Effector CD8-positive, alpha-beta T cell (primary cell): ENCODE measurements around the gene DLK2.
"Not testable (repeated sequence)": the region's sequence is repeated elsewhere in the genome, so short reads cannot be mapped to it uniquely, and the experiment has no call there.

Source experiments
- DNase-seq: peaks from one replicate; lab custom pipeline; 2025; lab: John Stamatoyannopoulos, UW
- total RNA-seq, 4 experiments: gene quantifications; one replicate each; lab custom pipeline; 2026; lab: John Stamatoyannopoulos, UW

DLK2 gene, protein sequence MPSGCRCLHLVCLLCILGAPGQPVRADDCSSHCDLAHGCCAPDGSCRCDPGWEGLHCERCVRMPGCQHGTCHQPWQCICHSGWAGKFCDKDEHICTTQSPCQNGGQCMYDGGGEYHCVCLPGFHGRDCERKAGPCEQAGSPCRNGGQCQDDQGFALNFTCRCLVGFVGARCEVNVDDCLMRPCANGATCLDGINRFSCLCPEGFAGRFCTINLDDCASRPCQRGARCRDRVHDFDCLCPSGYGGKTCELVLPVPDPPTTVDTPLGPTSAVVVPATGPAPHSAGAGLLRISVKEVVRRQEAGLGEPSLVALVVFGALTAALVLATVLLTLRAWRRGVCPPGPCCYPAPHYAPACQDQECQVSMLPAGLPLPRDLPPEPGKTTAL
- total RNA-seq: 0.24 to 1.9 (median 0.38) reads per million in 4 experiments

DNA sequence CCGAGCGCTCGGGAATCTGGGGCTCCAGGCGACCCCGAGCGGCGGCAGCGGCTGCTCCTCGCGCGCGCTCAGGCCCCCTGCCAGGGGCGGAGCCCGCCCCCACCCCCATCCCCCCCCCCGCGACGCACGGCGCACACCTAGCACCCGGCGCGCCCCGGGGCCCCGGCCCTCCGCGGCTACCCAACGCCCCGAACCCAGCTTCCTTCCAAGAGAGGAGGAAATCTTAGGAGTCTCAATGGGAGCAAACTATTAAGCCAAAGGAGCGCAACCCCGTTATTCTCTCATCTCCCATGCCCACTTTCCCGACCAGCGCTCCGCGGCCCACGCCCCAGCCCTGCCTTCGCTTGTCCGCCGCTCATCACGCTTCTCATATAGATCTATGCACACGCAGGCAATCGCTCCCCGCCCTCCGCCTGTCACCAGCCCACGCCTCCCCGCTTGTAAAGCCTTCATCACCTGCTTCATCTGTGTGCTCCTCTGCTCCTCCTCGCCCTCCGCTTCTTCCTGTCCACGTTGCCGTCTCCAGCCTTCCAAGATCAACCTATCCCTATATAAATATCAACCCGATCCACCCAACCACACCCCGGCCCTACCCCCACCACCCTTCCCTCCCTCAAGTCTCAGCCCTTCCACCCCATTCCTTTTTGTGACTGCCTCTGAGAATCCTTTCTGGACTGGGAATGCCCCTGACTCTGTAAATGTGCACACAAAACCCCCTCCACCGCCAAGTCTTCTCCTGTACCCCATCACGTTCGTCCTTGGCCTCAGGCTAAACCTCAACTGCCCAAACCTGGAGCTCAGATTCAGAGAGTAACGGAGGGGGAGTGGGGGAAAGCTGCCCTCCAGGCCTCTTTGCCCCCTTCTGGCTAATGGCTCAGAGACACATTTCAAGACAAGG lies at the start of gene DLK2:
Gene DLK2 (minus strand): TSS at position 18 of the 898 bp plus-strand sequence. CDS start 723 bp downstream, outside the sequence.
- DNase-seq: peak; percentile 13

DNA sequence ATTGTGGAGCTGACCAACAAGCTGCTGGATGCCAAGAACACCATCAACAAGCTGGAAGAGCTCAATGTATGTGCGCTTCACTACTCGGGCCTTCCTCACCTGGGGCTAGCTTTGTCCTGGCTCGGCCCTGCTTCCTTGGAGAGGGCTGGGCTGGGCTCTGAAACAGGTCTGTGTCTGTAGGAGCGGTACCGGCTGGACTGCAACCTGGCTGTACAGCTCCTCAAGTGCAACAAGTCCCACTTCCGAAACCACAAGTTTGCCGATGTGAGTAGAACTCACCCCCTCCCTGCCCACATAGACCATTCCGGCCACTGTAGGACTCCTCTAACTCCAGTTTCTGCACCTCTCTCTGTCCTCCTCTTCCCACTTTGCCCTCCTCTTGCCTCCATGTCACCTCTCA lies 48.1 kb upstream of the DLK2 start:
- DNase-seq: no peak

DNA sequence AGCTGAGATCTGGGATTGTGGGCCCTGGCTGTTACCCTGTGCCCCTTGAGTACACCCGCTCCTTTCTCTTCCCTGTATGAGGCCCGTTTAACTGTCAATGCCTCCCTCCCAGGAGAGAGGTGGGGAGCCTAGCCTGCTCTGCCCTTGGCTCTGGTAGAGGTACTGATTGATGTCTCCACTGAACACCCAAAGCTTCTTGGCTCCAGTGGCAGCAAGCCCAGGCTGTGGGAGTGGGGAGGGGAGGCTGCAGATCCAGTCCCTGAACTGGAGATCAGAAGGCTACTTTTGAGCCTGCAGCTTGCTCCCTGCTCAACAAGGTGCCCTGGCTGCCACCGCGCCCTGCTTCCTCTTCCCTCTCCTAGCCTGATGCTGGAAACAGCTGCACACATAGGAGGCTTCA lies 47.3 kb upstream of the DLK2 start:
- no peak for DNase-seq

GRCh38 chr6:43500921-43501320 lies 45.6 kb upstream of the DLK2 start:
- DNase-seq: no peak

- no peak for DNase-seq
Observed at GRCh38 chr6:43499028-43499815, 43.9 kb upstream of the DLK2 start.

- DNase-seq: not testable (repeated sequence)
Observed at GRCh38 chr6:43498291-43498690, 42.9 kb upstream of the DLK2 start.

DNA sequence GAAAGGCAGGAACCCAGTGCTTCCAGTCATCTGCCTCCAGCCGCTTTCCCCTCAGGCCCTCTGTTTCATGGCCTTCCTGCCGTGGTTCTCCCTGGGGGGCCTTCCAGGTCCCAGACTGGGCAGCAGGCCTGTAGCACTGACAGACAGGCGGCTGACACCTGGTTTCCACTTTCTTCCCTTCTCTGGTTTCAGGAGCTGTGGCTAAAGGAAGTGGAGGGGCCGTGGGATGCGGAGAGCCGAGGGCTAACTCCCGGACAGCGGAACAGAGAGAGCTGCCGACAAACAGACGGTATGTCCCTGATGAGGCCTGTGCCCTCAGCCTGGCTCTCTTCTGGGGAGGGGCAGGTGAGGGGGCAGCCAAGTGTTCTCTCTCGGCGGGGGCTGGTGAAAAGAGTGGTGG lies 42.3 kb upstream of the DLK2 start:
- DNase-seq: no peak

DNA sequence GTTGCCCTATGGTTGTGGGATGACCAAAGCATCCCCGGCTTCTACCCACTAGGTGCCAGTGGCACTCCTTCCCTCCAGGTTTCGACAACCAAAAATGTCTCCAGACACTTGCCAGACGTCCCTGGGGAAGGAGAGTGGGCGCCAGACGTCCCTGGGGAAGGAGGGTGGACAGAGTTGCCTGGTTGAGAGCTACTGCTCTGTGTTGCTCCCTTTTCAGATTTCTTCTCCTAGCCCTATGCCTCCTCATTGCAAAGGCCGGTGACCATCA lies 41.7 kb upstream of the DLK2 start:
- no peak for DNase-seq

DNA sequence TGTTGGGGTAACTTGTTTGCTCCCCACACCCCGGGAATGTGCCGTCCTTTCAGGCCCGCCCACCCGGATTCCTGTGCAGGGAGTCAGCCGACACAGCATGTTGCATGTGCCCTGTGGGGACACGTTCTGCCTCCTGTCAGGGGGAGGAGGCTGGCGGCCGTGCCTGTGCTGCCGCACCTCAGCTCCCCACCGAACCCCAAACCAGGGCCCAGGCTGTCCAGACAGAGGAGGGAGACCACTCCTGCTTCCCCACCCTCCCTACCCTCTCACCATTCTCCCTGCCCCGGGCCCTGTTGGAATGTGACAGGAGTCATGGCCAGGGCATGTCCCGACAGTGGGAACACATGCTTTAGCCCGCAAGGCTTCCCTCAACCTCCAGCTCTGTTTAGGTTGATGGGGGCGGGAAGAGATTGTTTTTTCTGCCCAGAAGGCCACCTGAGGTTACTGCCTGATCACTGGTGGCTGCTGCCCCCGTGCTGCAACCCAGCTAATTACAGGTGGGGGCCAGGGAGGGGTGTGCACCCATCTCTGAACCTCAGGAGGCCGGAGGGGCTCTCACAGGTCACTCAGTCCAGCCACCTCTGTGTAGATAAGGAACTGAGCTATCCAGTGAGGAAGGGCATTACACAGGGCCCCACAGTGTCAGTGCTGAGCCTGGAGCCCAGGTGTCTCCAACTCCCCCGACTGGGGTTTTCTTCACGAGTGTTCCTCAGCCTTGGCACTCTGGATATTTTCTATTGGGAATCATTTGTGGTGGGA lies 41.2 kb upstream of the DLK2 start:
- no peak for DNase-seq

- DNase-seq: no peak
Observed at GRCh38 chr6:43495409-43495941, 40.1 kb upstream of the DLK2 start.

- DNase-seq: no peak
Observed at GRCh38 chr6:43494766-43495165, 39.4 kb upstream of the DLK2 start.

- no peak for DNase-seq
Observed at GRCh38 chr6:43494321-43494720, 39.0 kb upstream of the DLK2 start.

DNA sequence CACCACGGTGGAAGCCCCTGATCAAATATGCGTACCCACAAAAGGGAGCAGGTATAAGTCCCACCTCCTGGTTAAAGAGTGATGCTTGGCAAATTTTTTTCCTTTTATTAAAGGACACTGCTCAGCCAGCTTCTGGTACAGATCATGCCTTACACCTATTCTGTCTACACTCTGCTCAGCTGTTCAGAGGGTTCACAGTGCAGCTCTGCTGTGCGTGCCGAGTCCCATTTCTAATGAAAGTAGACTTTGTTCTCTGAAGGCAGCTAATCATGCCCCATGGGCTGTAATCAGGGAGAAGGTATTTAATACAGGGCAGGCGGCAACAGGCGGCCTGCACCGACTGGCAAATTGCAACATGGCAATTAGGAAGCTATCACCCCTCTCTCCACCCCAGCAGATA lies 38.5 kb upstream of the DLK2 start:
- no peak for DNase-seq

DNA sequence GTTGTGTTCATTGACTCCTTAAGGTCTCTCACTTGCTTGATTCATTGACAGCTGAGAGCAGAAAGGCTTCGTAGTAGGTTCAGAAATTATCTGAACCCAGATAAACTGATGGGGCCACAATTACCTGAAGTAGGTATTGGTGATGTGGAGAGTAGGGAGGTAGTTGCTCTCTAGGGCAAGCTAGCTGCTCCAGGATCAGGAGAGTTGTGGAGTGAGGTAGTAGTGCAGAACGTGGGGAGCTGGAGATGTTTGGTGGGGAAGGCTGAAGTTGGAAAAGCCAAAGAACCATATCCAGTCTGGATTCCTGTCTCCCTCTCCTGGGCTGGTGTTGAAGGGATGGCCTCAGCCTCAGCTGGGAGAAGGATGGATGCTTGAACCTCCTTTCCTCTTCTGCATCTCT lies 37.9 kb upstream of the DLK2 start:
- DNase-seq: no peak

GRCh38 chr6:43492673-43493072 lies 37.3 kb upstream of the DLK2 start:
- DNase-seq: no peak

- DNase-seq: no peak
Observed at GRCh38 chr6:43491750-43492661, 36.7 kb upstream of the DLK2 start.

DNA sequence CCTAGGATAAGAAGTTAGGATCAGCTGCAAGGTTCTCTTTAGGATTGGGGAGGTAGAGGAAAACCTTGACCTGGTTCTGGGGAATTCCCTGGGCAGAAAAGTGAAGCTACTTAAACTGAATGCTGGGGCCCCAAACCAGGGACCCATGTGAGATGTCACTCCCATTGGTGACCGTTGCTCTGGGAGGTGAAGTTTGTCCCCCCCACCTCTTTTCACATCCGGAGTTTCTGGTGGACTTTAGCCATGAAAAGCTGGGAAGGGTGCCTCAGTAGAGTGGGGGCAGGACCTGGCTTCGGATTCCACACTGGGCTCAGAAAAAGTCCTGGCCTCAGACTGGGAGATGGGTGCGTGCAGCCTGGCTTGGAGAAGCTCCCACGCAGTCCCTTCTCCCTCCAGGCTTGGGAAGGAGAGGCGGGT lies 35.2 kb upstream of the DLK2 start:
- DNase-seq: no peak

- no peak for DNase-seq
Observed at GRCh38 chr6:43489277-43490072, 34.1 kb upstream of the DLK2 start.

DNA sequence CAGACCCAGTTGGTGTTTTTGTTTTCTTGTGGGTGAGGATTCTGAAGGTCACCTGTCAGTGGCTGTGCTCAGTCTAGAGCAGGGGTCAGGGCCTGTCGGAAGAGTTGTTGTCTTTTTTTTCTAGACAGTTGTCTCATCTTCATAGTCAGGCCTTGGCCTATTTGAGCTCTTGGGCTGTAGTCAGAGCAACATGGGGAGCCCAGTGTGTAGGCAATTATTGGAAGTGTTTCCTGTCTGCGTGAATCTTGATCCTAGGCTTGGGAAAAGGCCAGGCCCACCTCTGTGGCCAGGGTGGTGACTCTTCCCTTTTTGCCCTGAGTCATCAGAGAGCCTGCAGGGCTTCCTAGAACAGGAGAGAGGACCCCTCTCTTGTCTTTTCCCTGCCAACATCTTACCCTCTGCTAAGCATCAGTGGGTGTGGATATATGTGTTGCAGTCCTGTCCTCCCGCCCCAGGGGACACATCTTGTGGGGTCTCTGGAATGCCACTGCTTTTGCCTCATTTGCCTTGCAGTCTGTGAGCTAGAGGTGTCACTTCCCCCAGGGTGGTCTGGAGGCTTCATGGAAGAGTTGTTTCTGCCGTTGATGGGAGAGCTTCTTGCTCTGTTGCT lies 33.4 kb upstream of the DLK2 start:
- no peak for DNase-seq
